B cell (primary cell): ENCODE measurements around the gene GPRC5D. TPM values are rescaled to one million over a fixed set of nuclear protein-coding genes. Genes with fewer than 3 reads are reported as not detected.

Experiments
- ATAC-seq: fragments of 200-7000 bp; cut with Tn5 transposase; one replicate; pipeline ENCODE4 v1.10.0; 2021; ENCODE audit warnings: low read depth, mild to moderate bottlenecking, moderate number of reproducible peaks, moderate library complexity
- CTCF ChIA-PET: fragments of 350-600 bp; sonication (Branson Sonifier 250); formaldehyde crosslinking; loops from one replicate; lab custom pipeline; 2021; ENCODE audit warnings: antibody characterized with exemption, inconsistent platforms; lab: Charles Lee
- POLR2A ChIA-PET: fragments of 350-600 bp; sonication (Branson Sonifier 250); formaldehyde crosslinking; loops from one replicate; lab custom pipeline; 2021; ENCODE audit warnings: antibody characterized with exemption; lab: Charles Lee
- DNase-seq: peaks from one replicate; pipeline ENCODE4 v3.0.0; 2013
- H2AFZ ChIP-seq: 2 replicates; pipeline ENCODE4 v1.6.1; 2012; ENCODE audit warnings: mild to moderate bottlenecking, low read depth, low read length; ENCODE audit not compliant: insufficient read depth, poor library complexity, severe bottlenecking
- H3K27ac ChIP-seq, 2 donors: 1 replicate in 1 of 2; 2 replicates in 1 of 2; pipeline ENCODE4 v1.5.1; 2012 to 2013; ENCODE audit warnings: low read length in 2 of 2, mild to moderate bottlenecking in 2 of 2, moderate library complexity in 1 of 2
- H3K27me3 ChIP-seq, 4 experiments: fragments of 200-600 bp in 1 of 4; sonication (generic) in 1 of 4; replicated peaks in 1 of 4; 1 replicate in 2 of 4; 2 replicates in 2 of 4; pipeline versions ENCODE4 v1.6.1 to v1.7.0; 2013 to 2016; ENCODE audit warnings: low read length in 3 of 4, mild to moderate bottlenecking in 2 of 4, mixed read lengths in 1 of 4, moderate library complexity in 1 of 4; ENCODE audit not compliant: insufficient read depth in 4 of 4, control insufficient read depth in 3 of 4; ENCODE audit errors: control extremely low read depth in 1 of 4
- H3K36me3 ChIP-seq, 2 experiments: replicated peaks in 1 of 2; 1 replicate in 1 of 2; 2 replicates in 1 of 2; pipeline versions ENCODE4 v1.6.1 to v1.7.1; 2013; ENCODE audit warnings: low read length in 1 of 2; ENCODE audit not compliant: insufficient read depth in 2 of 2, control insufficient read depth in 1 of 2; ENCODE audit errors: control extremely low read depth in 1 of 2, extremely low read depth in 1 of 2
- H3K4me1 ChIP-seq, 2 donors: fragments of 200-600 bp in 1 of 2; sonication (generic) in 1 of 2; 1 replicate in 1 of 2; 2 replicates in 1 of 2; pipeline versions ENCODE4 v1.5.1 to v1.6.1; 2013 to 2017; ENCODE audit warnings: low read length in 2 of 2; ENCODE audit not compliant: control insufficient read depth in 2 of 2, insufficient read depth in 2 of 2
- H3K4me2 ChIP-seq: replicated peaks from 2 replicates; pipeline ENCODE3; 2012; ENCODE audit warnings: mild to moderate bottlenecking, low read depth, low read length; ENCODE audit not compliant: poor library complexity, severe bottlenecking
- H3K4me3 ChIP-seq, 5 experiments: fragments of 200-600 bp in 1 of 5; sonication (generic) in 1 of 5; 1 replicate in 3 of 5; 2 replicates in 2 of 5; pipeline versions ENCODE4 v1.5.1 to v1.7.0; 2011 to 2016; ENCODE audit warnings: low read length in 4 of 5, mild to moderate bottlenecking in 4 of 5, low read depth in 2 of 5, control low read depth in 1 of 5, moderate library complexity in 1 of 5; ENCODE audit not compliant: insufficient read depth in 1 of 5; ENCODE audit errors: control extremely low read depth in 1 of 5, extremely low read depth in 1 of 5
- H3K79me2 ChIP-seq: fragments of 200-600 bp; sonication (generic); one replicate; pipeline ENCODE4 v1.6.0; 2016; ENCODE audit warnings: low read length; ENCODE audit not compliant: control insufficient read depth, insufficient read depth
- H3K9ac ChIP-seq: fragments of 200-600 bp; sonication (generic); 2 replicates; pipeline ENCODE4 v1.6.1; 2017; ENCODE audit warnings: mild to moderate bottlenecking, low read length, moderate library complexity
- H3K9me3 ChIP-seq, 3 donors: one replicate each; pipeline versions ENCODE4 v1.6.1 to v1.7.1; 2013; ENCODE audit warnings: low read length in 2 of 3; ENCODE audit not compliant: control insufficient read depth in 2 of 3, insufficient read depth in 1 of 3; ENCODE audit errors: control extremely low read depth in 1 of 3
- H4K20me1 ChIP-seq: 2 replicates; pipeline ENCODE4 v1.6.0; 2012; ENCODE audit warnings: mild to moderate bottlenecking, low read length; ENCODE audit not compliant: insufficient read depth, control insufficient read depth, poor library complexity, severe bottlenecking
- H3K27ac Mint-ChIP-seq: one replicate; pipeline ENCODE4 v1.8.0; 2021; ENCODE audit warnings: mixed read lengths
- H3K27me3 Mint-ChIP-seq: one replicate; pipeline ENCODE4 v1.8.0; 2021; ENCODE audit warnings: mixed read lengths
- H3K4me1 Mint-ChIP-seq: one replicate; pipeline ENCODE4 v1.8.0; 2021; ENCODE audit warnings: mixed read lengths
- H3K4me3 Mint-ChIP-seq: one replicate; pipeline ENCODE4 v1.8.0; 2021; ENCODE audit warnings: mixed read lengths
- H3K9me3 Mint-ChIP-seq: one replicate; pipeline ENCODE4 v1.8.0; 2022; ENCODE audit warnings: mixed read lengths; ENCODE audit not compliant: insufficient read depth
- EZH2 ChIP-seq: IDR thresholded peaks from 2 replicates; pipeline ENCODE4 v1.6.1; 2012; ENCODE audit warnings: borderline replicate concordance, low read depth, mild to moderate bottlenecking, moderate library complexity, low read length; ENCODE audit not compliant: insufficient read depth, poor library complexity, severe bottlenecking
- WGBS: methylation state at CpG from one replicate; pipeline ENCODE4 v1.1.5; 2013; ENCODE audit warnings: missing lambda C conversion rate; ENCODE audit not compliant: insufficient coverage; 5-methylcytosine and 5-hydroxymethylcytosine counted together
- intact Hi-C: fragments of 100-400 bp; cut with micrococcal nuclease; formaldehyde crosslinking; loops from one replicate; pipeline ENCODE4 v1.10.0; 2022
- polyA plus RNA-seq: library from polyadenylated mRNA; depleted of rRNA; stranded (reverse); fragments of >200 nt; gene quantifications from 2 replicates; pipeline ENCODE4 v1.2.3, GENCODE V29; 2012
- total RNA-seq, 2 donors: library from RNA; stranded (reverse); fragments of 120-200 nt in 1 of 2; gene quantifications; 1 replicate in 1 of 2; 2 replicates in 1 of 2; pipeline versions ENCODE4 v1.2.3 to v1.2.4, GENCODE V29; 2013 to 2022
- TF ChIP-seq, protein P1 (sequence below): fragments of 200-600 bp; IDR thresholded peaks from one replicate; pipeline ENCODE4 v1.8.0; 2022; ENCODE audit warnings: antibody characterized with exemption, mild to moderate bottlenecking

The GPRC5D gene
- total and polyA plus RNA-seq, 2 donors (not counting 1 experiment from before 2014, with no cell fraction given) = 0.47 to 7.7 TPM

DNA sequence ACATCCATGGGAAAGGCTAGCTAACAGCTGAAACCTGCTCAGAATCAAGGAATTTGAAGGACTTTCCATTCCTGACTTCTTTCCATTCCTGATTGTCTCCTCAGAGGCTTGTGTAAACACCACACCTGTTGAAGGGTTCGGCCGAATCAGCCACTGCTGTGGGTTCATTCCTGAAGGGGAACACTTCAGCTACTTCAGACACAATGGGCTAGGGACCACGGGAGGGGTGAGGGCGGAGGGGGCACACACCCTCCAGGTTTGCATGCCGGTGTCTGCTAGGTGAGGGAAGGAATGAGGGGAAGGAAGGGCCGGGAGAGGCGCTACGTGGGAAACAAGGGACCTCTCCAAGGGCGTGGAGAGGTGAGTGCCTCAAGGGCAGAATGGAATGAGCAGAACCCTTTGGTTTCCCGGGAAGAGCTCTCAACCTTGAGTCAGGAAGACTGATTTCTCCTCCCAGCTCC is 59.3 kb downstream of the GPRC5D start:
- POLR2A ChIA-PET = no interaction called here
- H3K9me3 ChIP-seq = peaks cover 0 to 5% (median 0%) of the 10 kb centered on the region in 3 donors
- H4K20me1 ChIP-seq = no peaks in the 10 kb centered on the region
- peaks cover 15% of the 10 kb centered on the region in 2 donors for H3K4me1 ChIP-seq
- H3K27me3 Mint-ChIP-seq = peaks cover 70% of the 10 kb centered on the region
- no peak for DNase-seq
- H3K9ac ChIP-seq = no peak overlapping the region
- intact Hi-C loops = loop anchor here (5.0 kb wide), 1 partner anchor 105 kb away; the partner anchor contains the start of gene APOLD1
- no peaks in the 10 kb centered on the region for H3K9me3 Mint-ChIP-seq
- CTCF ChIA-PET = interaction anchor here (1.1 kb wide), 1 partner anchor 24 kb away, joined by 3 read pairs; no protein-coding TSS in a partner anchor
- H3K27ac ChIP-seq = no peak overlapping the region
- H3K27me3 ChIP-seq = peaks cover 0 to 42% (median 29%) of the 10 kb centered on the region in 4 experiments
- no peak overlapping the region for H3K27ac Mint-ChIP-seq
- no peaks in the 10 kb centered on the region for H3K79me2 ChIP-seq
- H3K36me3 ChIP-seq = no peaks in the 10 kb centered on the region
- no peak overlapping the region for H3K4me3 Mint-ChIP-seq
- no peak for ATAC-seq
- H2AFZ ChIP-seq = no peak overlapping the region
- no peak overlapping the region for H3K4me2 ChIP-seq
- 74% methylated on average over 10 of the region's 10 CpGs for WGBS
- TF ChIP-seq, protein P1, sequence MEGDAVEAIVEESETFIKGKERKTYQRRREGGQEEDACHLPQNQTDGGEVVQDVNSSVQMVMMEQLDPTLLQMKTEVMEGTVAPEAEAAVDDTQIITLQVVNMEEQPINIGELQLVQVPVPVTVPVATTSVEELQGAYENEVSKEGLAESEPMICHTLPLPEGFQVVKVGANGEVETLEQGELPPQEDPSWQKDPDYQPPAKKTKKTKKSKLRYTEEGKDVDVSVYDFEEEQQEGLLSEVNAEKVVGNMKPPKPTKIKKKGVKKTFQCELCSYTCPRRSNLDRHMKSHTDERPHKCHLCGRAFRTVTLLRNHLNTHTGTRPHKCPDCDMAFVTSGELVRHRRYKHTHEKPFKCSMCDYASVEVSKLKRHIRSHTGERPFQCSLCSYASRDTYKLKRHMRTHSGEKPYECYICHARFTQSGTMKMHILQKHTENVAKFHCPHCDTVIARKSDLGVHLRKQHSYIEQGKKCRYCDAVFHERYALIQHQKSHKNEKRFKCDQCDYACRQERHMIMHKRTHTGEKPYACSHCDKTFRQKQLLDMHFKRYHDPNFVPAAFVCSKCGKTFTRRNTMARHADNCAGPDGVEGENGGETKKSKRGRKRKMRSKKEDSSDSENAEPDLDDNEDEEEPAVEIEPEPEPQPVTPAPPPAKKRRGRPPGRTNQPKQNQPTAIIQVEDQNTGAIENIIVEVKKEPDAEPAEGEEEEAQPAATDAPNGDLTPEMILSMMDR = no peak
- TF ChIP-seq EZH2 = no peak
- H3K4me1 Mint-ChIP-seq = peaks cover 13% of the 10 kb centered on the region
- no peak overlapping the region for H3K4me3 ChIP-seq

DNA sequence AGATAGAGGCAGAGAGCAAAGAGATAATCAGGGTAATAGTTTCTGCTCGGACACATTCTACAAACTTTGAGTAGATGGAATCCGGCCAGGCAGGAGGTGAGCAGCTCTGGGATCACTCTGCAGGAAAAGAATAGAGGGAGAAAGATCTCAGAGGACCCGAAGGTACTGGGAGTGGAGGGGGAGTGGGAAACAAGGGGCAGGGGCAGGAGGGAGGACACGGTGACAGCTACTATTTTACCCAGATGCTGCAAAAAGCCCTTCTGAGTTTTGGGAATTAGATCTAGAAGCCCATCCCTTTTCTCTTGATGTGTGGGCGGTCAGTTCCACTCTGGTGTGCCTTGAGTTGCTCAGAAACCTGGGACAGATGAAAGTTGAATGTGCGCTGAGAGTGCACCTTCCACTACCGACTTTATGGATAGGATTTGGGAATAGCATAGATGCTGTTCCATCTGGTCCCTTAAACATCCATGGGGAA is 60.1 kb downstream of the GPRC5D start:
- no peak overlapping the region for H3K27ac ChIP-seq
- H3K79me2 ChIP-seq = no peaks in the 10 kb centered on the region
- Mint-ChIP-seq H3K27ac (no peak overlapping the region), H3K4me3 (peak overlapping the region; percentile 87), H3K4me1 (peaks cover 13% of the 10 kb centered on the region), H3K9me3 (no peaks in the 10 kb centered on the region), H3K27me3 (peaks cover 66% of the 10 kb centered on the region)
- WGBS = 50% methylated on average over 4 of the region's 7 CpGs
- ATAC-seq (no peak), DNase-seq (no peak)
- no peak for TF ChIP-seq EZH2
- TF ChIP-seq, protein P1 = no peak
- no peak overlapping the region for H3K4me3 ChIP-seq
- H3K27me3 ChIP-seq = peaks cover 0 to 44% (median 30%) of the 10 kb centered on the region in 4 experiments
- ChIA-PET POLR2A (no interaction called here), CTCF (interaction anchor here (0.9 to 1.1 kb wide), 2 partner anchors 24 to 320 kb away, joined by 3 to 4 read pairs; no protein-coding TSS in a partner anchor)
- H3K4me2 ChIP-seq = peak overlapping the region; percentile 81
- intact Hi-C loops = loop anchor here (5.0 kb wide), 1 partner anchor 105 kb away; the partner anchor contains the start of gene APOLD1
- H2AFZ ChIP-seq = peak overlapping the region; percentile 67
- no peaks in the 10 kb centered on the region for H3K36me3 ChIP-seq
- no peaks in the 10 kb centered on the region for H4K20me1 ChIP-seq
- peaks cover 15% of the 10 kb centered on the region in 2 donors for H3K4me1 ChIP-seq
- no peak overlapping the region for H3K9ac ChIP-seq
- peaks cover 0 to 5% (median 0%) of the 10 kb centered on the region in 3 donors for H3K9me3 ChIP-seq
